Stimulated activated CD8-positive, alpha-beta memory T cell treated with anti-CD3 and anti-CD28 coated beads, Interleukin-2, amount 100 ng/mL, for 48 hours (primary cell): Measurements from ENCODE around the gene ARFIP2.
A peak's percentile ranks its signal among the peaks of the same experiment; 100 is the strongest.

Source experiments
- DNase-seq, 2 donors: peaks; one replicate each; pipeline ENCODE4 v3.0.0-alpha.2; 2020; ENCODE audit warnings: low read depth in 2 of 2

The ARFIP2 gene

GRCh38 chr11:6482441-6482840 lies 1.3 kb upstream of the ARFIP2 start:
- no peak for DNase-seq

GRCh38 chr11:6481924-6482275 lies 769 bp upstream of the ARFIP2 start:
- DNase-seq = no peak

DNA sequence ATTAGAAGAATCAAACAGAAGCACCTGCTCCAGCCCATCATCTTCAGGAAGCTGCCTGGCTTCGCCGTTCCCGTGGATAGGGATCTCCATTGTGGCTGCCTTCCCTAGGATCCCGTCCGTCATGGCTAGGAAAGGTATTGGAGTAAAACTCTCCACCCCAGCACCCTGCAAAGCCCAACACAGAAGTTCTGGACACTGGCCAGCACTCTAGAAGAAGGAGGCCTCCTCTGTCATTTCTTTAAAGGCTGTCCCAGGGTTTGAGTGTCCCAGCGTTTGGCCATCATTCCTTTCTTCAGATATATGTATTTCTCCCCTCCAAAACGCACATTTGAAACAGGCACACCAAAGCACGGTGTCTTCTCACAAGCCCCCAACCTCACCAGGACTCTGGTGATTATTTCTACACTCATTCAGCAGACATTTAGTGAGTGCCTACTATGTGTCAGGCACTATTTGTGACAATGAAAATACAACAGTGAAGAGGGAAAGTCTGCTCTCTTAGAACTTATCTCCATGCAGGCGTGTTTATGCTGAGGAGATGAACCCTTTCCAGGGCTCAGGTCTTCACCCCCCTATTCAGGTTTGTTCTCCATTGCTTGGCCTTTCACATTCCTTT lies 724 bp downstream of the ARFIP2 start:
- DNase-seq = no peak

- no peak for DNase-seq
Observed at GRCh38 chr11:6476571-6476970, 4.6 kb downstream of the ARFIP2 start.

DNA sequence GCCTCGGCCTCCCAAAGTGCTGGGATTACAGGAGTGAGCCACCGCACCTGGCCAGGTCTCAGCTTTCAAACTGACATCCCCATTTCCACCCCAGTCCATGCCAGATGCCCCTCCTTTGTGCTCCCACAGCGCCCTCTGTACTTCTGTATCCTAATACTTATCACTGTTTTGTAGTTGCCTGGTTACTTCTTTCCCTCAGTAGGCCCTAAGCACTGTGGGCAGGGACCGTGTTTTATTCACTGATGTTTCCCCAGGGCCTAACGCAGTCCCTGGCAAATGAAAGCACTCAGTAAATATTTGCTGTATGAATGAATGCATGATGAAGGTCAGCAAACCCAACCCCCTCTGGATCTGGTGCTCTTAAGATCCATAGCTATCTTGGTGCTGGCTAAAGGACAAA lies 5.2 kb downstream of the ARFIP2 start:
- no peak for DNase-seq

GRCh38 chr11:6474806-6475500 lies 6.2 kb downstream of the ARFIP2 start:
- DNase-seq = no peak

- no peak for DNase-seq
Observed at GRCh38 chr11:6474413-6474792, 6.7 kb downstream of the ARFIP2 start.

DNA sequence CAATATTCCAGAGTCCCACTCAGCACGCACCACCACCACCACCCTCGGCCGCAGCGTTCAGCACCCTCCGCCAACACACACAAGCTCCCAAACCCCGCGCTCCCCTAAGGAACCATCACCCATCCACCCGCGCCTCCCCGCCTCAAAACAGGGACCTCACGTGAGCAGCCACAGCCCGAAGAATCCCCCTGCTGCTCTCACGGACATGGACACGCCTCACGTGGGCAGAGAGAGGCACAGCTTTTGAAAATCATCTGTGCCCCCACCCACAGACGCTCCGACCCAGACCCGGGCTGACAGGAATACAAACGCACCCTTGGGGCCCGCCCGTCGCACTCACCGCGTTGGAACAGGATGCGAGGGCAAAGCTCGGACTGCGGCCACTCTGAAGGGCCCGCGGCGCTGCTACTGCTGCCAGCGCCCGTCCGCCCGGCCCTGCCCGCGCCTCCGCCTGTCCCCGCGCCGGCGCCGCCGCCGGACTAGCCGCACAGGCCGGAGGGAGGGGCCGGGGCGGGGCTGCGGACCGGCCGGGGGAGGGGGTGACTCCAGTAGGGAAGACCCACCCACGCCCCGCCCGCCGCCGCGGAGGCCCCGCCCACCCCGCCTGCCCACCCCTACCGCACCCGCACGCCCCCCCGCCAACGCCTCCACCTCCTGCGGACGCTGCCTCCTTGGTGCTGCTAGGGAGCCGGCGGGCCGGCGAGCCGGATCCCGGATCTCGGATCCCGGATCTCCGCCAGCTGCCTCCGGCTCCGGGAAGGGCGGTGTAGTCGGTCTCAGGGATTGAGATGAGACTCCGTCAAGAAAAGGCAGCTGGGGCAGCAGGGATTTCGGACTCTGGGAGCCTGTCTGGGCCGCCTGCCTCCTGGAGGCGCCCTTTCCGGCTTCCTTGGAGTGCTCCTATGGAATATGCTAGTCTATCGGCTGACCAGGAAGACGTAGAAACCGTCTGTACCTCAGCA lies 7.4 kb downstream of the ARFIP2 start, which contains the start of gene TRIM3:
TRIM3 (minus strand) TSS at position 491 of the 962 bp plus-strand sequence. CDS start 8,246 bp downstream, outside the sequence.
- DNase-seq = peak; percentile 60 to 68

DNA sequence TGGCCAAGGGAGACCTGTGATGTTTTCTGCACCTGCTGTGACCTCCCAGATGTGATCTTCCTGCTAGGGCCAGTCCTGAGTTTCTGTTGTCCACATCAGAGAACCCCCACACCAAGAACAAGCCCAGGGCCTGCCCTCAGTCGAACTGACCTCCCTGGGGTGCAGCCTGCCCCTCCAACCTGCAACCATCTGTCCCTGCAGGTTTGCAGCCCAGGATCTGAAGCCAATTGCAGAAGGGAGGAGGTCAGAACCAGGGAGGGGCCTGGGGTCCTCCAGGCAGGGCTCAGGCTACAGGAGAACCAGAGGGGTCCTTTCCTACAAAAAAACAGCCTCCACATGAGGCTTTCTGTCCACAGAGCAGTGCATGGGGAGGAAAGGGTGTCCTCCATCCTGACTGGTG lies 8.2 kb downstream of the ARFIP2 start:
- DNase-seq = no peak

- DNase-seq = no peak
Observed at GRCh38 chr11:6469599-6469998, 11.5 kb downstream of the ARFIP2 start.

DNA sequence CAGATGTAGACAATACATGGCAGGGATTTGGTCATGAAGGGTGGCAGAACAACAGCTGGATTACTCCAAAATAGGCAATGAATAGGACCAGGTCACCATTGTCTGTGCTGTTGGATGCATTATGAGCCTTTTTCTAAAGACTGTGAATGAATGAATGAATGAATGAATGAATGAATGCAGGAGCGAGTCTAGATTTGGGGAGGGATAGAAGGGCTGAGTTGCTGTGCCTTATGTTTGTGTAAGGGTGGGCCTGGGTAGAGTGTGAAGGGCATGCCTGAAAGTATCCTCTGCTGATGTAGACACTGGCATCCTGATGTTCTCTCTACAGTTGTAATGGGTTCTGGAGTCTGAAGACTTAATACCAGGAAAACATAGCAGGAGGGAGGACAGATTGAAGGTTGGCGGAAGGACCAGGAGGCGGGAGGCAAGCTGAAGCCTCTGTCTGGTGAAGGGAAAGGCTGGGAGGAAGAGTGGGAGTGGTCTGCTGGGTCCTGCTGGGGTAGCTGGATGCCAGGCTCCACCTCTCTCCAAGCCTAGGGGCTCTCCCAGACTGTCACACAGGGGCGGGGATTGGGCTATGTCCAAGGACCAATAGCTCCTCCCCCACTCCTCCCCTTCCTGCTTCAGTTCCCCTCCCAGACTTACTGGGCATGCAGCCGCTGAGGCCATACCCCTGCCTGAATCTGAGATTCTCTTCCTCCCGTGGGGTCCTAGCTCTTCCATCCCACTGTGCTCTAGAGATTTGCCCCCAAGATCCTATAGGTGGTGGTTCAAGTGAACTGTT lies 12.2 kb downstream of the ARFIP2 start:
- DNase-seq = no peak

DNA sequence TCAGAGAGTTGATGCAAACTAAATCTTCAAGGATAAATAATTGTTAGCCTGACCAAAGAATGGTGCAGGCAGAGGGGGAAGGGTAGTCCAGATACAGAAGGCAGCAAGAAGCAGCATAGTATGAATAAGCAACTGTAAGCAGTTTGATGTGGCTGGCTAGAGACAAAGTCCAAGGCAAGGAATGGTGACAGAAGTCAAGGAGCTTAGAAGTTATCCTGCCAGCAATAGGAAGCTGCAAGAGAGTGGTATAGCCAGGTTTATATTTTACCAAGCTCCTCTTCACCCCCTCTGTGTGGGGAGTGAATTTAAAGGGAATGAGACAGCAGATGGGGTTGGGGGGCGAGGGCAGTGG lies 22.1 kb downstream of the ARFIP2 start:
- no peak for DNase-seq

DNA sequence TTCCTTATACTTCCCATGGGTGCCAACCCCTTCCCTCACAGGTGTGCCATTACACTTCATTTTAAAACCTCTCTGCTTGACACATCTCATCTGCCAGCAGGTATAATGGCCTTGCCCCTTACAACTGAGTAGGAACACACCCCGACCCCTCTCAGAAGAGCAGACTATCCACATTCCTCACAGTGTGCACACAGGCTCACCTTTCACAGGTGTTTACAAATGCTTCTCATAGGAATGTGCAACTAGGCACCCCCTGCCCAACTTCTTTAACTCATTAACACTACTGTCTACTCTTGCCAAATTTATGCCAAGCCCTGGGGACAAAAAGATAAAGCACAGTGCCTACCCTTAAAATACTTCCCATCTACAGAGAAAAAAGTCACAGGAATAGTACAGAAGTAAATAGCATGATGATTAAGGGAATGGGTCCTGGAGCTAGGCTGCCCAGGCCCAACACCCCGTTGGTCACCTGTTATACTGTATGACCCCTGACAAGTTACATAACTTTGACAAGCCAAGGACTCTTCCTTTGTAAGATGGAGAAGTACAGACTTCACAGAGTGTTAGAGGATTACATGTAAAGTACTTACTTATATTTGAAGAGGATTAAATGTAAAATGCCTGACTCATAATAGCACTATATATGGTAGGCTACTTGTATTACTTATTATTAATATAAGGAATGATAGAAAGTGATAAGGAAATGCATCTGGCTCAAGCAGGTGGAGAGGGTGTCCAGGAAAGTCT lies 22.6 kb downstream of the ARFIP2 start:
- no peak for DNase-seq

- no peak for DNase-seq
Observed at GRCh38 chr11:6457581-6458320, 23.4 kb downstream of the ARFIP2 start.

- DNase-seq = no peak
Observed at GRCh38 chr11:6456361-6457073, 24.6 kb downstream of the ARFIP2 start.

DNA sequence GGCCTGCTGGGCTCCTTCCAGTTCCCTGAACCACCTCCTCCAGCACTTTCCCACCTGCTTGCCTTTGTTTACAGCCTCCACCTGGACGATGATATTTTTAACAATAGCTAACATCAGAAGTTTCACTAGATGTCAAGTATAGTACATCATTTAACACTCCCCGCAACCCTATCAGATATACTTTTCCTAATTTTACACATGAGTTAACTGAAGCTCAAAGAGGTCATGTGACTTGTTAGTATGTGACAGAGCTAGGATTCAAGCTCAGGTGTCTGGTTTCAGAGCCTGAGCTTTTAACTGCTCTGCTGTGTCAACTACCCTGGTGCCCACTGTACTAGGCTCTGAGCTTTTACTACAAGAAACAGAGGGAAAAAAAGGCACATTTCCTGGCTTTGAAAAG lies 26.1 kb downstream of the ARFIP2 start:
- DNase-seq = no peak

DNA sequence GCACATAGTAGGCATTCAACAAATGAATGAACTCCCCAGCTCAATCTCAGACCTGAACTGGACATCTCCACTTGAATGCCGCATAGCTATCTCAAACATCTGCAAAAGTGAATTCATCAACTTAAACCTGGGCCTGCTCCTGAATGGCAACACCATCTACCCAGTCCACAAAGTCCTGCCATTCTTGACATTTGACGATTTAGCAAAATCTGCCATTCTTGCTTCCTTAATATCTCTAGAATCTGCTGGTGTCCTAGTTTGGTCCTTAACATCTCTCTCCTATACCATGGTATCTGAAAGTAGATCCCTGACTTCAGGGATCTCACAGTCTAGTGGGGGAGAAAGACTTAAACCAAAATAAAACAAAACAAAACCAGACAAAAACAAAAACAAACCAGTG lies 28.0 kb downstream of the ARFIP2 start:
- no peak for DNase-seq

DNA sequence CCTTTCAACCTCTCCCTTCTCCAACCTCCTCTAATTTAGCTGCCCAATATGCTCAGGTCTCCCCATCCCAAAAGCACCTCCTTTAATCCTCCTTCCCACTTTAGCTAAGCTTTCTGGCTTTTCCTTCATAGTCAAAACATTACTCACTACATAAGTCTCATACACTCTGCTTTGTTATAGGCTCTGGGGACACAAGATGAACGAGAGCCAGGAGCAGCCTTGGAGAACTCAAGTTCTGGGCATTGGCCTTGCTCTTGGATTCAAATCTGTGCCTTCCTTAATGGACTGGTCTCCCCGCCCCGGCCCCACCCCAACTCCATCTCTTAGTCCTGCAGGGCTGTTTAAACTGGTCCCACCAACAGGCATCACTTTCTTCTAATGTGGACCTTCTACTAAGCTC lies 28.9 kb downstream of the ARFIP2 start:
- DNase-seq = no peak

DNA sequence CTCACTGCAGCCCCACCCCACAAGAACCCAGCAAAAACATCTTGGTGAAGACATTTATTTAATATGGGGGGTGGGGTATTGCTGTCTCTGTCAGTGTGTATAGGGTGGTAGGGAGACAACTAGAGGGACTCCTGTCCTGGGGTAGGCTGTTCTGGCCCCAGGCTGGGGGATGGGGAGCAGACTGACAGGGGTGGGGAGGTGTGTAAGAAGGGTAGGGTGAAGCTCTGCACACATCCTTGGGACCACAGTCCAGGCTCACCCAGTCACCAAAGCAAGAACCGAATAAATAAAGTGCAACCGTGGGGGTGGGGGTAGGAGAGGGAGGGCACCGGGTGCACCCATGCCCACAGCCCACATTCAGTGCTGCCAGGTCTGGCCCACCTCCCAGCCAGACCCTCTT lies 32.6 kb downstream of the ARFIP2 start:
- DNase-seq = no peak
